Measurements from ENCODE around the gene PLA2G4F. TPM values are rescaled to one million over a fixed set of nuclear protein-coding genes. Genes with fewer than 3 reads are reported as not detected.

Gene PLA2G4F
- total RNA-seq (2014; rRNA removed; shearing (Covaris generic)), result not detected in 2 replicates

GRCh38 chr15:42156243-42156922 lies at the start of gene PLA2G4F:
Gene PLA2G4F, minus strand, starts transcription at chr15:42156636. Its CDS starts 87 bp downstream, at chr15:42156549.

GRCh38 chr15:42094512-42094963 lies 61.9 kb downstream of the PLA2G4F start, which contains the start of gene PLA2G4D:
Gene PLA2G4D, minus strand, starts transcription at chr15:42094562. Its CDS starts 103 bp downstream, at chr15:42094459.

Small RNA genes within 50 kb of the gene (small RNA-seq; reads per million reads assigned to genes)
- not detected for gene MIR627

Other genes with a start within 250 kb of the PLA2G4F start
- 41.8 and 48.1 TPM in 2 replicates for gene EHD4, start 184.1 kb downstream of the PLA2G4F start, total RNA-seq (2014; rRNA removed; shearing (Covaris generic))
- not detected in 2 replicates for gene PLA2G4E, start 135.6 kb downstream of the PLA2G4F start, total RNA-seq (2014; rRNA removed; shearing (Covaris generic))
- not detected in 2 replicates for gene PLA2G4D, start 62.1 kb downstream of the PLA2G4F start, total RNA-seq (2014; rRNA removed; shearing (Covaris generic))
- 20.6 and 32.8 TPM in 2 replicates for gene VPS39, start 51.7 kb upstream of the PLA2G4F start, total RNA-seq (2014; rRNA removed; shearing (Covaris generic))
- gene GANC, start 116.6 kb upstream of the PLA2G4F start, total RNA-seq (2014; rRNA removed; shearing (Covaris generic)), result 7.8 and 10.5 TPM in 2 replicates
- gene TMEM87A, start 116.8 kb upstream of the PLA2G4F start, total RNA-seq (2014; rRNA removed; shearing (Covaris generic)), result 43.1 and 43.4 TPM in 2 replicates
- gene CAPN3, start 202.9 kb upstream of the PLA2G4F start, total RNA-seq (2014; rRNA removed; shearing (Covaris generic)), result 0.08 and 1.6 TPM in 2 replicates

All from A375 (cell line).